Activated CD8-positive, alpha-beta memory T cell treated with anti-CD3 and anti-CD28 coated beads for 36 hours (primary cell): ENCODE data around the gene NUTM2A. TPM values are rescaled to one million over a fixed set of nuclear protein-coding genes. Genes with fewer than 3 reads are reported as not detected.
"Not testable (repeated sequence)": the region's sequence is repeated elsewhere in the genome, so short reads cannot be mapped to it uniquely, and the experiment has no call there.

Experiments used
- CTCF ChIA-PET: fragments of 350-600 bp; sonication (Branson Sonifier 250); formaldehyde crosslinking; loops from one replicate; lab custom pipeline; 2021; ENCODE audit warnings: antibody characterized with exemption; lab: Charles Lee
- POLR2A ChIA-PET: fragments of 350-600 bp; sonication (Branson Sonifier 250); formaldehyde crosslinking; loops from one replicate; lab custom pipeline; 2021; ENCODE audit warnings: antibody characterized with exemption; lab: Charles Lee
- total RNA-seq, 2 experiments: library from RNA; stranded (reverse); gene quantifications; one replicate each; pipeline ENCODE4 v1.2.3, GENCODE V29; 2021

The NUTM2A gene
- total RNA-seq: under 1 TPM; 0.38 to 0.67 TPM

GRCh38 chr10:87225148-87225547 is at the start of gene NUTM2A:
Gene NUTM2A (plus strand): TSS chr10:87225448. CDS start chr10:87225831, 383 bp downstream.
- CTCF ChIA-PET, POLR2A ChIA-PET: not testable (repeated sequence)

- CTCF ChIA-PET, POLR2A ChIA-PET: not testable (repeated sequence)
Observed at GRCh38 chr10:87177587-87177986, 47.7 kb upstream of the NUTM2A start.

GRCh38 chr10:87184421-87184820 is 40.8 kb upstream of the NUTM2A start:
- POLR2A ChIA-PET, CTCF ChIA-PET: not testable (repeated sequence)

- CTCF ChIA-PET, POLR2A ChIA-PET: not testable (repeated sequence)
Observed at GRCh38 chr10:87186016-87186415, 39.2 kb upstream of the NUTM2A start.

GRCh38 chr10:87187573-87187972 is 37.7 kb upstream of the NUTM2A start:
- POLR2A ChIA-PET, CTCF ChIA-PET: not testable (repeated sequence)

GRCh38 chr10:87191841-87192240 is 33.4 kb upstream of the NUTM2A start:
- CTCF ChIA-PET, POLR2A ChIA-PET: not testable (repeated sequence)

GRCh38 chr10:87200924-87201323 is 24.3 kb upstream of the NUTM2A start:
- CTCF ChIA-PET, POLR2A ChIA-PET: not testable (repeated sequence)

- POLR2A ChIA-PET, CTCF ChIA-PET: not testable (repeated sequence)
Observed at GRCh38 chr10:87204801-87205200, 20.4 kb upstream of the NUTM2A start.

GRCh38 chr10:87206922-87207321 is 18.3 kb upstream of the NUTM2A start:
- CTCF ChIA-PET, POLR2A ChIA-PET: not testable (repeated sequence)

GRCh38 chr10:87210309-87210708 is 14.9 kb upstream of the NUTM2A start:
- POLR2A ChIA-PET, CTCF ChIA-PET: not testable (repeated sequence)

GRCh38 chr10:87211848-87212247 is 13.4 kb upstream of the NUTM2A start:
- POLR2A ChIA-PET, CTCF ChIA-PET: not testable (repeated sequence)

GRCh38 chr10:87213150-87213765 is 12.0 kb upstream of the NUTM2A start:
- CTCF ChIA-PET: interaction anchor here (0.7 kb wide), 1 partner anchor 1498 kb away, joined by 3 read pairs; no protein-coding TSS in a partner anchor
- POLR2A ChIA-PET: not testable (repeated sequence)

GRCh38 chr10:87213806-87214205 is 11.4 kb upstream of the NUTM2A start:
- POLR2A ChIA-PET: not testable (repeated sequence)

GRCh38 chr10:87216120-87216519 is 9.1 kb upstream of the NUTM2A start:
- CTCF ChIA-PET, POLR2A ChIA-PET: not testable (repeated sequence)

More at GRCh38 chr10:87213806-87214205, 11.4 kb upstream of the NUTM2A start:
- CTCF ChIA-PET: not testable (repeated sequence)

GRCh38 chr10:87219370-87219769 is 5.9 kb upstream of the NUTM2A start:
- POLR2A ChIA-PET, CTCF ChIA-PET: not testable (repeated sequence)

GRCh38 chr10:87222789-87223188 is 2.5 kb upstream of the NUTM2A start:
- CTCF ChIA-PET, POLR2A ChIA-PET: not testable (repeated sequence)

- CTCF ChIA-PET, POLR2A ChIA-PET: not testable (repeated sequence)
Observed at GRCh38 chr10:87228247-87228646, 3.0 kb downstream of the NUTM2A start.

GRCh38 chr10:87229211-87229610 is 4.0 kb downstream of the NUTM2A start:
- CTCF ChIA-PET, POLR2A ChIA-PET: not testable (repeated sequence)

- CTCF ChIA-PET, POLR2A ChIA-PET: not testable (repeated sequence)
Observed at GRCh38 chr10:87234854-87235253, 9.6 kb downstream of the NUTM2A start.

GRCh38 chr10:87237244-87237643 is 12.0 kb downstream of the NUTM2A start:
- POLR2A ChIA-PET, CTCF ChIA-PET: not testable (repeated sequence)

GRCh38 chr10:87239346-87239808 is 14.1 kb downstream of the NUTM2A start:
- POLR2A ChIA-PET: not testable (repeated sequence)

More at GRCh38 chr10:87239346-87239808, 14.1 kb downstream of the NUTM2A start:
- CTCF ChIA-PET: not testable (repeated sequence)
